Lower leg skin (tissue), 3 donors: Measurements from ENCODE around the gene PTPRT.

Source experiments
- POLR2A ChIP-seq, 2 donors: fragments of 450-650 bp; IDR thresholded peaks; one replicate each; pipeline ENCODE4 v1.6.1; 2016 to 2017; ENCODE audit warnings: antibody characterized with exemption in 2 of 2, mild to moderate bottlenecking in 1 of 2, moderate library complexity in 1 of 2
- TF ChIP-seq, protein P1 (sequence below), 3 donors: fragments of 450-650 bp; IDR thresholded peaks; one replicate each; pipeline ENCODE4 v1.5.1; 2016; ENCODE audit warnings: antibody characterized with exemption in 3 of 3, mild to moderate bottlenecking in 3 of 3, moderate library complexity in 2 of 3

DNA sequence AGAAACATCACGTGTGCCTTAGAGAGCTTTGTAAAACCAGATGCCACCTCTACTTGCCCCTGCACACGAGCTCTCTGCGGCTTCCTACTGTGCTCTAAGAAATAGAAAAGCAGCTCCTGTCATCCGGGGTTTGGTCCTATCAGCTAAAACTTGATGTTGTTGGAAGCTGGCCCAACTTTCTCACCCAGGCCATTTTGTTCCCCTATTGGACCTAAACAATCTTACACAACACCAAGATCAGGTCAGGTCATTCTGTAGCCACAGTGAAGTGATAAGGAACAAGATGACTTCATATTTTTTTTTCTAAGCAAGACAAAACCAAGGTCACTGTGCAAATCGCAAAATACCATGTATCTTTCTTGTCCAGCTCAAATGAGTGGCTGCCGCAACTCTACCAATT lies 486.0 kb downstream of the PTPRT start:
- TF ChIP-seq, protein P1, sequence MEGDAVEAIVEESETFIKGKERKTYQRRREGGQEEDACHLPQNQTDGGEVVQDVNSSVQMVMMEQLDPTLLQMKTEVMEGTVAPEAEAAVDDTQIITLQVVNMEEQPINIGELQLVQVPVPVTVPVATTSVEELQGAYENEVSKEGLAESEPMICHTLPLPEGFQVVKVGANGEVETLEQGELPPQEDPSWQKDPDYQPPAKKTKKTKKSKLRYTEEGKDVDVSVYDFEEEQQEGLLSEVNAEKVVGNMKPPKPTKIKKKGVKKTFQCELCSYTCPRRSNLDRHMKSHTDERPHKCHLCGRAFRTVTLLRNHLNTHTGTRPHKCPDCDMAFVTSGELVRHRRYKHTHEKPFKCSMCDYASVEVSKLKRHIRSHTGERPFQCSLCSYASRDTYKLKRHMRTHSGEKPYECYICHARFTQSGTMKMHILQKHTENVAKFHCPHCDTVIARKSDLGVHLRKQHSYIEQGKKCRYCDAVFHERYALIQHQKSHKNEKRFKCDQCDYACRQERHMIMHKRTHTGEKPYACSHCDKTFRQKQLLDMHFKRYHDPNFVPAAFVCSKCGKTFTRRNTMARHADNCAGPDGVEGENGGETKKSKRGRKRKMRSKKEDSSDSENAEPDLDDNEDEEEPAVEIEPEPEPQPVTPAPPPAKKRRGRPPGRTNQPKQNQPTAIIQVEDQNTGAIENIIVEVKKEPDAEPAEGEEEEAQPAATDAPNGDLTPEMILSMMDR (IDR thresholded peaks at IDR 0.05): no peak
- no peak for TF ChIP-seq POLR2A (IDR thresholded peaks at IDR 0.05)
